GM10248 (cell line): ENCODE measurements around the gene GLCE.

Experiments used
- CTCF ChIA-PET: fragments of 300-600 bp; sonication (Branson Sonifier 250); formaldehyde crosslinking; extraction: SDS; loops from one replicate; lab custom pipeline; 2021; ENCODE audit warnings: antibody characterized with exemption; lab: Yijun Ruan, JAX
- POLR2A ChIA-PET: fragments of 350-650 bp; sonication (Branson Sonifier 250); formaldehyde crosslinking; extraction: SDS; loops from one replicate; lab custom pipeline; 2020; ENCODE audit warnings: antibody characterized with exemption; lab: Yijun Ruan, JAX
- DNase-seq: peaks from one replicate; pipeline ENCODE4 v3.0.0; 2012; ENCODE audit errors: extremely low spot score
- CTCF ChIP-seq: IDR thresholded peaks from 2 replicates; pipeline ENCODE4 v1.5.1; 2012; ENCODE audit warnings: mild to moderate bottlenecking, low read depth; ENCODE audit errors: extremely low read depth, missing control alignments, control extremely low read depth

Gene GLCE

GRCh38 chr15:69160141-69160993 lies at the start of gene GLCE:
Gene GLCE (plus strand): TSS chr15:69160635. CDS start chr15:69255807, 95,172 bp downstream.
- CTCF ChIA-PET, result interaction anchor here (0.9 to 2.1 kb wide), 2 partner anchors 12 to 302 kb away, joined by 4 to 10 read pairs; no protein-coding TSS in a partner anchor
- TF ChIP-seq CTCF, result no peak
- POLR2A ChIA-PET, result no interaction called here
- peak; percentile 99 for DNase-seq

GRCh38 chr15:69114331-69114928 lies 46.0 kb upstream of the GLCE start:
- CTCF ChIA-PET, result no interaction called here
- POLR2A ChIA-PET, result no interaction called here
- no peak for DNase-seq
- TF ChIP-seq CTCF, result no peak

- CTCF ChIA-PET, result no interaction called here
These were observed 45.4 kb upstream of the GLCE start for GRCh38 chr15:69115031-69115430.

GRCh38 chr15:69116391-69116790 lies 44.0 kb upstream of the GLCE start:
- CTCF ChIA-PET, result no interaction called here
- TF ChIP-seq CTCF, result no peak
- POLR2A ChIA-PET, result no interaction called here
- DNase-seq, result no peak

More at GRCh38 chr15:69115031-69115430, 45.4 kb upstream of the GLCE start:
- DNase-seq, result no peak
- POLR2A ChIA-PET, result no interaction called here
- no peak for TF ChIP-seq CTCF

- POLR2A ChIA-PET, result no interaction called here
- CTCF ChIA-PET, result interaction anchor here (1.4 to 2.0 kb wide), 2 partner anchors 12 to 19 kb away, joined by 5 to 6 read pairs; no protein-coding TSS in a partner anchor
- no peak for DNase-seq
- no peak for TF ChIP-seq CTCF
These were observed 43.0 kb upstream of the GLCE start for GRCh38 chr15:69117431-69117871.

GRCh38 chr15:69118089-69118488 lies 42.3 kb upstream of the GLCE start:
- TF ChIP-seq CTCF, result no peak
- DNase-seq, result no peak
- ChIA-PET CTCF (interaction anchor here (1.4 to 2.0 kb wide), 2 partner anchors 12 to 19 kb away, joined by 5 to 6 read pairs; no protein-coding TSS in a partner anchor), POLR2A (no interaction called here)
